Fibroblast of skin of right biceps (primary cell): ENCODE results near the gene RPS8.
"Not testable (repeated sequence)": the region's sequence is repeated elsewhere in the genome, so short reads cannot be mapped to it uniquely, and the experiment has no call there.

Experiments used
- DNase-seq: peaks from one replicate; pipeline ENCODE4 v3.0.0-alpha.2; 2013

The RPS8 gene

GRCh38 chr1:44820328-44821239 is 45.2 kb downstream of the RPS8 start:
- no peak for DNase-seq

DNA sequence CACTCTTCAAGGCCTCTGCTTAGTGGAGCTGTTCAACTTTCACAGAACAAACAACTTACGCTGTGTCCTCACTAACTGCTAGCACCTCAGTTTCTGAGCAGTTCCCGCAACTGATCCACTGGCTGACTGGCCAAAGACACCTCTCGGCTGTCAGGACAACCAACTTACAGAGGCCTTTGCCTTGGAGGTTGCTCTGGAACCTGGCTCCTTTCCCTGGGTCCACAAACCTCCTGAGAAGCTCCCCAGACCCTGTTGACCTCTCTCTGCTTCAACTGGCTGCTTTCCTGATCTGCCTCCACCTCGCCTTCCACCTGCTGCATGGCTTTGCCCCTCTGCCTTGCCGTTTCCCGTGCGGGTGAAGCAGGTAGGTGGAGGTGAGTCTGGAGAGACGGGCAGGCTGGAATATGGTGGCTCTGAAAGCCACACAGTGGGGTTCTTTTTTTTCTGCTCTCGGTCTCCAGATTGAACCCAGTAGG is 45.9 kb downstream of the RPS8 start:
- no peak for DNase-seq

DNA sequence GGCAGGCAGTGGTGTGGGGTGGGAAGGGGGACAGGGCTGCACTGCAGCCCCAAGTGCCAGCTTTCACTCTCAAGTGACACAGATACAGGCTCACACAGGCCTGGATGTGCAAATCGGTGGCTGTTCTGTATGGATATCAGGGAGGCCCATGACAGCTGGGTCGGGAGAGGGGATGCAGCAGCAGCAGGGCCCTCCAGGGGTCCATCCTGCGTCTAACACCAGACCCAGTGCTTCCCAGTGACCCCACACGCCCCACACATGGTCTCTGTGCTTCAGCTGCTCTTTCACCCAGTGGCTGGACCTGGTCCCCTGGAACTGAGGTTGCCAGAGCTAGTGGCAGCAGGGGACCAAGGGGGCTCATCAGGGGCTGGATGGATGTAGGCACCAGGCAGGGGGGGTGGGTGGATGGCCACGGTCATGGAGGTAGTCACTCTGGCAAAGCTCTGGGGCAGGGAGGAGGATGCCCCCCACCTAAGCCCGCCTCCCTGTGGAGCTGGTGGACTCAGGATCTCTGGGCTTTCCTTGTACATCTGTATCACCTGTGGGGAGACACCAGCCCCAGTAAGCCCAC is 46.9 kb downstream of the RPS8 start:
- no peak for DNase-seq

DNA sequence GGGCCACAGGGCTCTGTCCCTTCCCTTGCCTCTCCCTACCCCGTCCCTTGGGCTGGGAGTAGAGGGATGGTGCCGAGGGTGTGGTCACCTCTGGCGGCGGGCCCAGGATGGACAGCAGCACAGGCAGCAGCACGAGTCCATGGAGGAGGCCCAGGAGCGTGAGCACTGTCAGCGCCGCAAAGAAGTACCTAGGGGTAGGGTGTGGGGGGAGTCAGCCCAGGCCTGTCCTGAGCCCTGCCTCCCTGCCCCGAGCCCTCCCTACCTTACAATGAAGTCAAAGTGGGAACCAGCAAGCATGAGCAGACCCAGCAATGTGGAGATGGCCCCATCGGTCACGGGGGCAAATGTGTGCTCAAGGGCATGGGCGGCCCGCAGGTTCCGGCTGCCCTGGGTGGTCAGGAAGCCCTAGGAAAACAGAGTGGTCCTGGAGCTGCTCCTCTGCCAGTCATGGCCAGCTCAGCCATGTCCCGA is 47.7 kb downstream of the RPS8 start:
- no peak for DNase-seq

GRCh38 chr1:44824392-44824791 is 49.1 kb downstream of the RPS8 start:
- not testable (repeated sequence) for DNase-seq

DNA sequence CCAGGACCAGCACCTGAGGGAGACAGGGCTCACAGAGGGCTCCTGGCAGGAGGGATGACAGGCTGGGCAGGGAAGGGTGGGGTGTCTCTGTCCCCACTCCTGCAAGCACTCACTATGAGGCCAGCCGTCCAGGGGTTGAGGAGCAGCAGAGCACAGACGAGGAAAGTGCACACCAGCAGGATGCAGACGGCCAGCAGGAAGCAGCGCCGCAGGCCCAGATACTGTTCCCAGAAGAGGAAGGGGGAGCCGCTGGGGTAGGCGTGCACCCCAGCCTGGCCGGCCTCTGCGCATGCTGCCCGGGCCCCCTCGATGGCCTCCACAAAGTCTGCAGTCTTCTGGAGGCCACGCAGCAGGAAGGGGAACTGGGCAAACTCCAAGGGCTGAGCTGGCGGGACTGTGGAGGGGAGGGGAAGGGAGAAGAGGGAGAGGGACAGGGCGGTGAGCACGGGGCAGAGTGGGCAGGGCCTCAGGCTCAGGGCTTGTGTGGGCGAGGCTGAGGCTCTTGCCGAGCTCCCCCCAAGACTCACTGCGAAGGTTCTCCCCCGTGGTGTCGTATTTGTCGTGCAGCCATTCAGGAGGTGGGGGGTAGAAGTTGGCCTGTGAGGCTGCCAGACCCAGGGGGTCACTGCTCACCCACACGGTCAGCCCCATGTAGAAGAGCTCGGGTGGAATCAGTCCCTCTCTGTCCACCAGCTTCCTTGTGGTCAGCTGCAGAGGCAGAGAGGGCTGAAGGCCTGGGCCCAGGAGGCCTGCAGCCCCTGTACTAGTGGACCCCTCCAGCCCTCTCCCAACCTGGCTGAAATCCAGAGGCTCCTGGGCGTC is 51.2 kb downstream of the RPS8 start:
- no peak for DNase-seq

- DNase-seq = no peak
Observed at GRCh38 chr1:44827197-44828002, 52.1 kb downstream of the RPS8 start.

- no peak for DNase-seq
Observed at GRCh38 chr1:44828003-44828651, 52.8 kb downstream of the RPS8 start.
